Spleen (tissue), 11 donors: ENCODE measurements around the gene ANKRD11. TPM values are rescaled to one million over a fixed set of nuclear protein-coding genes. Genes with fewer than 3 reads are reported as not detected.

Experiments used
- DNase-seq: peaks from one replicate; pipeline ENCODE4 v3.0.0-alpha.2; 2020
- H3K27ac ChIP-seq, 8 donors: fragments of 200-600 bp; sonication (generic) in 7 of 8; 1 replicate in 4 of 8; 2 replicates in 4 of 8; pipeline versions ENCODE4 v1.5.0 to v1.8.0; 2016 to 2021; ENCODE audit warnings: inconsistent platforms in 4 of 8, mild to moderate bottlenecking in 4 of 8, moderate library complexity in 1 of 8
- H3K27me3 ChIP-seq, 7 donors: fragments of 200-600 bp; sonication (generic) in 6 of 7; replicated peaks in 1 of 7; 1 replicate in 4 of 7; 2 replicates in 3 of 7; pipeline versions ENCODE4 v1.5.0 to v1.8.0; 2016 to 2021; ENCODE audit warnings: inconsistent platforms in 3 of 7, mild to moderate bottlenecking in 1 of 7
- H3K36me3 ChIP-seq, 6 donors: fragments of 200-600 bp; sonication (generic) in 5 of 6; 1 replicate in 4 of 6; 2 replicates in 2 of 6; pipeline versions ENCODE4 v1.5.0 to v1.8.0; 2016 to 2021; ENCODE audit warnings: inconsistent platforms in 2 of 6
- H3K4me1 ChIP-seq, 6 donors: fragments of 200-600 bp; sonication (generic) in 5 of 6; 1 replicate in 3 of 6; 2 replicates in 3 of 6; pipeline versions ENCODE4 v1.5.0 to v1.8.0; 2016 to 2021; ENCODE audit warnings: inconsistent platforms in 3 of 6
- H3K4me3 ChIP-seq, 8 donors: fragments of 200-600 bp; sonication (generic) in 7 of 8; 1 replicate in 4 of 8; 2 replicates in 4 of 8; pipeline versions ENCODE4 v1.5.0 to v1.8.0; 2016 to 2021; ENCODE audit warnings: inconsistent platforms in 4 of 8, mild to moderate bottlenecking in 4 of 8, moderate library complexity in 2 of 8
- H3K9me3 ChIP-seq, 8 donors: fragments of 200-600 bp; sonication (generic) in 7 of 8; 1 replicate in 4 of 8; 2 replicates in 4 of 8; pipeline versions ENCODE4 v1.5.0 to v1.8.0; 2016 to 2021; ENCODE audit warnings: inconsistent platforms in 4 of 8
- CTCF ChIP-seq, 11 experiments: fragments of 200-600 bp in 7 of 11; fragments of 450-650 bp in 4 of 11; sonication (generic) in 4 of 11; IDR thresholded peaks in 8 of 11; conservative IDR thresholded peaks in 3 of 11; 1 replicate in 7 of 11; 2 replicates in 4 of 11; pipeline versions ENCODE4 v1.4.0 to v1.8.0; 2016 to 2021; ENCODE audit warnings: antibody characterized with exemption in 11 of 11, inconsistent platforms in 4 of 11, mild to moderate bottlenecking in 1 of 11
- POLR2A ChIP-seq, 3 donors: fragments of 450-650 bp; IDR thresholded peaks; one replicate each; pipeline ENCODE4 v1.5.1; 2017; ENCODE audit warnings: antibody characterized with exemption in 3 of 3, mild to moderate bottlenecking in 1 of 3
- POLR2AphosphoS5 ChIP-seq, 3 donors: sonication (generic); formaldehyde crosslinking; IDR thresholded peaks; one replicate each; pipeline ENCODE4 v1.5.1; 2017; ENCODE audit warnings: antibody characterized with exemption in 3 of 3
- WGBS, 5 donors: extraction: QIAGEN DNeasy Blood & Tissue Kit in 3 of 5; methylation state at CpG; one replicate each; pipeline versions ENCODE4 v1.1.5 to v1.1.7; 2013 to 2018; 5-methylcytosine and 5-hydroxymethylcytosine counted together
- intact Hi-C: fragments of 100-400 bp; cut with DNase I; formaldehyde crosslinking; loops from one replicate; pipeline ENCODE4 v1.15.0; 2023; ENCODE audit warnings: low total_unique reads
- polyA plus RNA-seq, 3 donors: library from polyadenylated mRNA; stranded (reverse); fragments of 200-250 nt; gene quantifications; one replicate each; pipeline ENCODE4 v1.2.1, GENCODE V29; 2013
- total RNA-seq, 7 donors: library from RNA; depleted of rRNA in 3 of 7; stranded (reverse); fragments of >200 nt in 3 of 7; fragmentation: NEBNext Ultra II Directional in 4 of 7; extraction: Animal tissue kit (Norgen Biotek cat#: 25700) in 4 of 7; gene quantifications; one replicate each; pipeline versions ENCODE4 v1.1.0 to v1.2.1, GENCODE V29; 2016 to 2021
- donor health status: healthy with polysubstance abuse.
- donor health status: DM: no; HTN: no; CAD: no; lungs with moderate emphysema.
- donor health status: DM: no; HTN: no; CAD: no.
- donor health status: Bipolar disorder and iron deficiency.
- donor health status: healthy.
- donor health status: DM: no; HTN: no; CAD: no.
- donor health status: DM: yes; HTN: yes; CAD: no.

ANKRD11 gene
- total and polyA plus RNA-seq, 10 donors = 29.0 to 203 (median 128) TPM

- H3K27ac ChIP-seq = peak overlapping the region; percentile 94 to 99 (median 98)
- WGBS, 5 donors = 3 to 6% (median 4%) methylated on average over 20 to 22 of the region's 22 CpGs
- peaks cover 0 to 24% (median 0%) of the 10 kb centered on the region in 6 donors for H3K36me3 ChIP-seq
- peaks cover 34 to 72% (median 49%) of the 10 kb centered on the region in 6 donors for H3K4me1 ChIP-seq
- intact Hi-C loops = no loop called here
- H3K4me3 ChIP-seq = peak overlapping the region; percentile 75 to 92 (median 84)
- H3K9me3 ChIP-seq = no peaks in the 10 kb centered on the region
- DNase-seq = no peak
- H3K27me3 ChIP-seq = no peaks in the 10 kb centered on the region
- peak in 3 of 11 experiments; percentile 13 to 25 (median 15) for TF ChIP-seq CTCF (IDR thresholded peaks at IDR 0.05 in 8 of 11, conservative IDR thresholded peaks at IDR 0.05 in 3 of 11)
- no peak for TF ChIP-seq POLR2A (IDR thresholded peaks at IDR 0.05)
Measured at GRCh38 chr16:89491238-89491869, 993 bp upstream of the ANKRD11 start.

GRCh38 chr16:89489898-89490438 is 393 bp downstream of the ANKRD11 start:
- DNase-seq = peak; percentile 90
- 1 to 2% (median 1%) methylated on average over 9 to 81 of the region's 81 CpGs for WGBS, 5 donors
- Histone ChIP-seq H3K4me1 (peaks cover 47 to 82% (median 63%) of the 10 kb centered on the region in 6 donors), H3K27me3 (no peaks in the 10 kb centered on the region), H3K36me3 (peaks cover 0 to 22% (median 0%) of the 10 kb centered on the region in 6 donors), H3K9me3 (no peaks in the 10 kb centered on the region), H3K27ac (peak overlapping the region; percentile 92 to 99 (median 98)), H3K4me3 (peak overlapping the region; percentile 64 to 92 (median 78))
- TF ChIP-seq POLR2AphosphoS5 (IDR thresholded peaks at IDR 0.05) (no peak), POLR2A (IDR thresholded peaks at IDR 0.05) (no peak), CTCF (IDR thresholded peaks at IDR 0.05 in 8 of 11, conservative IDR thresholded peaks at IDR 0.05 in 3 of 11) (no peak)
- intact Hi-C loops = loop anchor here (10.0 kb wide), 1 partner anchor 155 kb away; no protein-coding TSS in a partner anchor

GRCh38 chr16:89489040-89489897 is 1.1 kb downstream of the ANKRD11 start:
- Histone ChIP-seq H3K4me3 (peak overlapping the region; percentile 64 to 92 (median 78)), H3K27me3 (no peaks in the 10 kb centered on the region), H3K27ac (peak overlapping the region; percentile 92 to 99 (median 98)), H3K9me3 (no peaks in the 10 kb centered on the region), H3K4me1 (peaks cover 54 to 82% (median 70%) of the 10 kb centered on the region in 6 donors), H3K36me3 (peaks cover 0 to 15% (median 0%) of the 10 kb centered on the region in 6 donors)
- peak; percentile 95 for DNase-seq
- intact Hi-C loops = loop anchor here (10.0 kb wide), 1 partner anchor 154 kb away; no protein-coding TSS in a partner anchor
- 0 to 1% (median 0%) methylated on average over 19 to 71 of the region's 71 CpGs for WGBS, 5 donors
- TF ChIP-seq POLR2AphosphoS5 (IDR thresholded peaks at IDR 0.05) = peak; percentile 88 to 94 (median 90)
- peak in 1 of 3 donors; percentile 66 for TF ChIP-seq POLR2A (IDR thresholded peaks at IDR 0.05)
- TF ChIP-seq CTCF (IDR thresholded peaks at IDR 0.05 in 8 of 11, conservative IDR thresholded peaks at IDR 0.05 in 3 of 11) = peak; percentile 19 to 79 (median 56)
